ENCODE data around the gene UBA1. TPM values are rescaled to one million over a fixed set of nuclear protein-coding genes. Genes with fewer than 3 reads are reported as not detected.

The UBA1 gene
- total RNA-seq, 4 donors from 2014 or later, result 126 to 238 (median 153) TPM

DNA sequence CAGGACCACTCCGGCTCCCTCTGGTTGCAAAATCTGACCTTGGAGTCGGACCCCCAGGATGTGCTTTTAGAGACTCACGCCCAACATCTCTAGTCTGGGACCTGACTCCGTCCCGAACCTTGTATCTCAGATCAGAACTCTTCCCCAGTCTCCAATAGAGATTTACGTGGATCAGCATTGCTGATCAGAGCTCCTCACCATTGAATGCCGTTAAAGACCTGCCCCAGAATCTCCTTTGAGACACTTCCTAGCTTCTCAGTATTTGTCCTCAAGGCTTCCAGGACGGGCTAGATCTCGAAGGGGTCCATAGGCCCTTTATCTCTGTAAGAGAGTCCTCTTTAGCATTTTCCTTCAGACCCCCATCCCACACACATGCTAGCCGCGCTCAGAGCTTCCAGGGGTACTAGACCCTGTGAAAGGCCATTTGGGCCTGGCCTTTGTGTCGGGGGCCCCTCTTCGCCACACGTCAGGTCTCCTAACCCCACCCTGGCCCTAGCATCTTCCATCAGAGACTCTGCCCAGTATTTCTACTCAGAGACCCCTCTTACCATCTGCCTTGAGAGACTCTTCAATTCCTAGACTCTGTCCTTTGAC is 662 bp downstream of the UBA1 start:
- Histone ChIP-seq H3K4me3 (peak overlapping the region; percentile 71 to 91 (median 86)), H3K36me3 (peaks cover 11 to 14% (median 11%) of the 10 kb centered on the region in 3 donors), H3K27me3 (no peaks in the 10 kb centered on the region), H3K4me1 (peaks cover 27 to 80% (median 44%) of the 10 kb centered on the region in 3 donors), H3K27ac (peak overlapping the region; percentile 97 to 99 (median 98)), H3K9me3 (no peaks in the 10 kb centered on the region)
- intact Hi-C loops (cut with DNase I), result no loop called here
- no peak for DNase-seq
- TF ChIP-seq, protein P1, sequence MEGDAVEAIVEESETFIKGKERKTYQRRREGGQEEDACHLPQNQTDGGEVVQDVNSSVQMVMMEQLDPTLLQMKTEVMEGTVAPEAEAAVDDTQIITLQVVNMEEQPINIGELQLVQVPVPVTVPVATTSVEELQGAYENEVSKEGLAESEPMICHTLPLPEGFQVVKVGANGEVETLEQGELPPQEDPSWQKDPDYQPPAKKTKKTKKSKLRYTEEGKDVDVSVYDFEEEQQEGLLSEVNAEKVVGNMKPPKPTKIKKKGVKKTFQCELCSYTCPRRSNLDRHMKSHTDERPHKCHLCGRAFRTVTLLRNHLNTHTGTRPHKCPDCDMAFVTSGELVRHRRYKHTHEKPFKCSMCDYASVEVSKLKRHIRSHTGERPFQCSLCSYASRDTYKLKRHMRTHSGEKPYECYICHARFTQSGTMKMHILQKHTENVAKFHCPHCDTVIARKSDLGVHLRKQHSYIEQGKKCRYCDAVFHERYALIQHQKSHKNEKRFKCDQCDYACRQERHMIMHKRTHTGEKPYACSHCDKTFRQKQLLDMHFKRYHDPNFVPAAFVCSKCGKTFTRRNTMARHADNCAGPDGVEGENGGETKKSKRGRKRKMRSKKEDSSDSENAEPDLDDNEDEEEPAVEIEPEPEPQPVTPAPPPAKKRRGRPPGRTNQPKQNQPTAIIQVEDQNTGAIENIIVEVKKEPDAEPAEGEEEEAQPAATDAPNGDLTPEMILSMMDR (IDR thresholded peaks at IDR 0.05), result no peak
- no peak for TF ChIP-seq POLR2A (IDR thresholded peaks at IDR 0.05)
- 13 to 25% methylated on average over 9 of the region's 14 CpGs for WGBS, 2 donors

DNA sequence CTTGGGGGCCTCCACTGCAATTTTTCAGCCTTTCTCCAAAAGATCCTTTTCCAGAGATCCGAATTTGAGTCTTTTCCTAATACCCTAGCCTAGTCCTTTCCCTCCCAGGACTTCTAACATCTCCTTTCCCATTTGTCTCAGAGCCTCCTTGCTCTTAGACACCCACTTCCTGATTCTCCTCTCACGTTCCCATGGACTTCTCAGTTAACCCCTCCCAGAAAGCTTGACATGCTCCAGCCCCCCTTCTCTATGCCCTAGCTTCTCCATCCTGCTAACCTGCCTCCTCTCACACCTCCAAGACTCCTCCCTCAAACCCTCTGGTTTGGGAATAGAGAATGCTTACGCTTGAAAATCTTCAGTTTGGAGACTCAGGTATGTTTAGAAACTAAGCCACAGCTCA is 2.5 kb downstream of the UBA1 start:
- DNase-seq, result no peak
- Histone ChIP-seq H3K4me1 (peaks cover 27 to 91% (median 48%) of the 10 kb centered on the region in 3 donors), H3K27ac (peak overlapping the region in 2 of 4 donors; percentile 36 to 99)

DNA sequence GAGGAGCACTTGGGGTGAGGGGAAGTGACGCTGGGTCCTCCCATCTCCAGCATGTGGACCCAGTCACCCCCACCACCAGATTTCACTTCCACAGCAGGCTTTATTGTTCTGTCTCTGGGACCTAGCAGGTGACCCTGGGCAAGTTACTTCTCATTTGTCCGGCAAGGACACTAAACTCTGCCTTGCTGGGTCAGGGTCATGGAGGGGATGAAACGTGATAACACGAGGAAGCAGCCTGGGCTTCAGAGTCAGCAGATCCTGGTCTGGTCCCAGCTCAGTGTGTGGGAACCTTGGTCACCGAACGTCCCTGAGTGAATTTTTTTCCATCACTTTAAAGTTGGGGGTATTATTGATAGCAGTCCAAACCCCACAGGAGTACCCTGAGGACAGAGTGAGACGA is 3.9 kb downstream of the UBA1 start:
- Histone ChIP-seq H3K4me1 (peaks cover 27 to 79% (median 48%) of the 10 kb centered on the region in 3 donors), H3K9me3 (no peaks in the 10 kb centered on the region), H3K36me3 (peaks cover 34 to 47% (median 36%) of the 10 kb centered on the region in 3 donors), H3K27ac (peak overlapping the region in 2 of 4 donors; percentile 85 to 99), H3K4me3 (no peak overlapping the region), H3K27me3 (no peaks in the 10 kb centered on the region)
- intact Hi-C loops (cut with DNase I), result no loop called here
- 54 to 63% methylated on average over 5 to 6 of the region's 7 CpGs for WGBS, 2 donors
- TF ChIP-seq, protein P1 (IDR thresholded peaks at IDR 0.05), result no peak
- TF ChIP-seq POLR2A (IDR thresholded peaks at IDR 0.05), result no peak
- DNase-seq, result no peak

More for the DNA sequence above, 2.5 kb downstream of the UBA1 start:
- intact Hi-C loops (cut with DNase I), result no loop called here
- no peaks in the 10 kb centered on the region for H3K27me3 ChIP-seq
- H3K36me3 ChIP-seq, result peaks cover 19 to 32% (median 22%) of the 10 kb centered on the region in 3 donors
- no peak for TF ChIP-seq POLR2A (IDR thresholded peaks at IDR 0.05)
- TF ChIP-seq, protein P1 (IDR thresholded peaks at IDR 0.05), result no peak
- H3K9me3 ChIP-seq, result no peaks in the 10 kb centered on the region
- peak overlapping the region in 1 of 4 donors; percentile 91 for H3K4me3 ChIP-seq
- 36 to 53% methylated on average over 3 of the region's 3 CpGs for WGBS, 2 donors

DNA sequence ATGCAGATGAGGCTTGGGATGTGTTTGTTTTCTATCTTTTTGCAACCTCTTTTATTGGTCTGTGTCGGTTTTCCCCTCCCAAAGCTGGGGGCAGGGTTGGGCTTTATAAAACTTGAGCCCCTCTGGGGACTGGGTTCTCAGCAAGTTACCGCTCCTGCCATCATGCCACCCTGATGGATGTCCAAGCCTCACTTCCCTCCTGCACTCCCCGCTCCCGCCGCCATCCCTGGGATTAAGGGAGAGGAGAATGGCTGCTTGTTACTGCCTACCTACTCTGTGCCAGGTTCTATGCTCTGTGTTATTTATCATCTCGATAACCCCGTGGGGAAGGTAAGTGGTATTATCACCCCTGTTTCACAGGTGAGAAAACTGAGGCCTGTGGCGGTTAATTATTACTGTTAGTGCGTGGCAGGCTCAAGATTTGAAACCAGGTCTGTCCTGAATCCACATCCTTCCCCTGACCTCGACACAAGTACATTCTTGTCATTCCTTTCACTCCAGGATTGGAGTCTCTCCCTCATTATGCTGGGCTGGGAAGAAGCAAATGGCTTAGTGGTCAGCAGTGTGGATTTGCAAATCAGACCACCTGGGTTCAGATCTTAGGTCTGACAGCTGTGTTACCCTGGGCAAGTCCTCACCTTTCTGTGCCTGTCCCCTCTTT is 4.5 kb downstream of the UBA1 start:
- Histone ChIP-seq H3K27ac (peak overlapping the region in 3 of 4 donors; percentile 16 to 99 (median 85)), H3K4me3 (no peak overlapping the region), H3K36me3 (peaks cover 40 to 53% (median 43%) of the 10 kb centered on the region in 3 donors), H3K4me1 (peaks cover 21 to 73% (median 43%) of the 10 kb centered on the region in 3 donors), H3K27me3 (no peaks in the 10 kb centered on the region), H3K9me3 (no peaks in the 10 kb centered on the region)
- WGBS, 2 donors, result 61 to 74% methylated on average over 5 to 6 of the region's 10 CpGs
- DNase-seq, result no peak
- intact Hi-C loops (cut with DNase I), result no loop called here
- no peak for TF ChIP-seq POLR2A (IDR thresholded peaks at IDR 0.05)
- TF ChIP-seq, protein P1 (IDR thresholded peaks at IDR 0.05), result no peak

DNA sequence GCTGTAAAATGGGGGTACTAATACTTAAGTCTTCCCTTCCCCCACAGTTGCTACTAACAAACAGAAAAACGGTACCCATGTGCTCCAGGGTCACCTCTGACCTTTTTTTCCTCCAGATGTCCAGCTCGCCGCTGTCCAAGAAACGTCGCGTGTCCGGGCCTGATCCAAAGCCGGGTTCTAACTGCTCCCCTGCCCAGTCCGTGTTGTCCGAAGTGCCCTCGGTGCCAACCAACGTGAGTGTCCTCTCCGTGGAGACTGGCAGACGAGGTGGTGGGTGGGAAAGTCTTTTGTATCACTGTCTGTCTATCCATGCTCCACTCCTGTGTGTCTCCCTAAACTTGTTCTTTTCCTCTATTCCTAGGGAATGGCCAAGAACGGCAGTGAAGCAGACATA is 5.1 kb downstream of the UBA1 start:
- H3K4me1 ChIP-seq, result peaks cover 19 to 70% (median 41%) of the 10 kb centered on the region in 3 donors
- WGBS, 2 donors, result 0 to 89% methylated on average over 1 to 14 of the region's 15 CpGs
- H3K27ac ChIP-seq, result peak overlapping the region; percentile 16 to 85 (median 58)
- no peaks in the 10 kb centered on the region for H3K27me3 ChIP-seq
- DNase-seq, result no peak
- TF ChIP-seq, protein P1 (IDR thresholded peaks at IDR 0.05), result no peak
- TF ChIP-seq POLR2A (IDR thresholded peaks at IDR 0.05), result no peak
- H3K9me3 ChIP-seq, result no peaks in the 10 kb centered on the region
- intact Hi-C loops (cut with DNase I), result no loop called here
- H3K36me3 ChIP-seq, result peaks cover 43 to 58% (median 48%) of the 10 kb centered on the region in 3 donors
- no peak overlapping the region for H3K4me3 ChIP-seq
